HFFc6 (cell line): ENCODE measurements around the gene AP2B1. TPM values are rescaled to one million over a fixed set of nuclear protein-coding genes. Genes with fewer than 3 reads are reported as not detected.

Source experiments
- DNase-seq: peaks from one replicate; pipeline ENCODE4 v3.0.0-alpha.2; 2018
- H3K27ac Mint-ChIP-seq: 2 replicates; pipeline ENCODE4 v1.8.0; 2020; ENCODE audit warnings: mild to moderate bottlenecking, mixed read lengths
- H3K27me3 Mint-ChIP-seq: 2 replicates; pipeline ENCODE4 v1.8.0; 2021; ENCODE audit warnings: mild to moderate bottlenecking, moderate library complexity, mixed read lengths; ENCODE audit not compliant: insufficient read depth
- H3K36me3 Mint-ChIP-seq: 2 replicates; pipeline ENCODE4 v1.8.0; 2021; ENCODE audit warnings: low read depth, mixed read lengths
- H3K4me1 Mint-ChIP-seq: 2 replicates; pipeline ENCODE4 v1.8.0; 2020; ENCODE audit warnings: low read depth, mixed read lengths
- H3K4me3 Mint-ChIP-seq: 2 replicates; pipeline ENCODE4 v1.8.0; 2020; ENCODE audit warnings: mild to moderate bottlenecking, moderate library complexity, mixed read lengths
- H3K9me3 Mint-ChIP-seq: 2 replicates; pipeline ENCODE4 v1.8.0; 2020; ENCODE audit warnings: mild to moderate bottlenecking, mixed read lengths
- CTCF ChIP-seq: fragments of 200-600 bp; sonication (generic); IDR thresholded peaks from 2 replicates; pipeline ENCODE4 v1.5.0; 2021; ENCODE audit warnings: antibody characterized with exemption, mild to moderate bottlenecking
- total RNA-seq, 6 experiments: library from RNA; stranded (reverse); fragmentation: NEBNext Ultra II Directional; extraction: Animal tissue kit (Norgen Biotek cat#: 25700); gene quantifications; 2 replicates in 1 of 6; 3 replicates in 5 of 6; pipeline ENCODE4 v1.2.3, GENCODE V29; 2021

Gene AP2B1
- total RNA-seq, 6 experiments from 2014 or later = 168 to 196 (median 182) TPM

DNA sequence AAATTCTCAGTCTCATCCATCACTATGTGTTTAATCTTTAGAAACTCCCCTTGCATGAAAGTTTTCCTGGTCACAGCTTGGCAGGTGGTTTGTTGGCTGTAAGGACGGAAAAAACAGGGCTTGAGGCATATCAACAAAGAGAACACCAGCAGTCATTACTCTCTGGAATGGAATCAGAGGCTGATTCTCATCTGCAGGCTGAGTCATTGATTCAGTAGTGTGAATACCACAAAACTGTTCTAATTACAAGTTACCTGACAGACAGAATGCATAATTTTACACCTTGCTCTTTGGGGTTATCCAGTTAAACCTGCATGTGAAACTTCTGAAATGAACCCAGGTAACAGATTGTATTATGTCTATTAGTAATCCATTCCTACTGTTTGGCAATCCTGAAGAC lies 38.1 kb upstream of the AP2B1 start:
- Mint-ChIP-seq H3K27ac (no peak overlapping the region), H3K27me3 (peaks cover 41% of the 10 kb centered on the region), H3K4me1 (peaks cover 3% of the 10 kb centered on the region), H3K36me3 (no peaks in the 10 kb centered on the region), H3K4me3 (no peak overlapping the region), H3K9me3 (no peaks in the 10 kb centered on the region)
- TF ChIP-seq CTCF = no peak
- no peak for DNase-seq

DNA sequence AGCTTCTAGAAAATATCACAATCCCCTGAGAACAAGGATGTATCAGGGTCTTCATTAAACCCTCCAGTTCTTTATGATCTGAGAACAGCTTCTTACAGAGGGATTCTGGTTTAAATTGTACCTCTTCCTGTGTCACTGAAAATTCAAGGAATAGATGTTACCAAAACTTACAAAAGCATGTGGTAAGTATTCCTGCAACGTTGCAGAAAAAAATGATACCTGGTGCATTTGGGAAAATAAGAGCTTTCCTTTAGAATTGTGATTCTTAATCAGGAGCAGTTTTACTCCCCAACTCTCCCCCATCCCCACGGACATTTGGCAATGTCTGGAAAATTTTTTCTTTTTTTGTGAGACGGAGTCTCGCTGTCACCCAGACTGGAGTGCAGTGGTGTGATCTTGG lies 33.8 kb upstream of the AP2B1 start:
- DNase-seq = no peak
- Mint-ChIP-seq H3K27ac (no peak overlapping the region), H3K36me3 (no peaks in the 10 kb centered on the region), H3K9me3 (no peaks in the 10 kb centered on the region), H3K27me3 (peaks cover 40% of the 10 kb centered on the region), H3K4me3 (no peak overlapping the region), H3K4me1 (no peaks in the 10 kb centered on the region)
- TF ChIP-seq CTCF = no peak

GRCh38 chr17:35554668-35555067 lies 32.5 kb upstream of the AP2B1 start:
- Mint-ChIP-seq H3K27me3 (peaks cover 34% of the 10 kb centered on the region), H3K4me1 (no peaks in the 10 kb centered on the region), H3K4me3 (no peak overlapping the region), H3K9me3 (no peaks in the 10 kb centered on the region), H3K27ac (no peak overlapping the region), H3K36me3 (no peaks in the 10 kb centered on the region)
- no peak for DNase-seq
- TF ChIP-seq CTCF = no peak

GRCh38 chr17:35555691-35556090 lies 31.4 kb upstream of the AP2B1 start:
- no peak for DNase-seq
- Mint-ChIP-seq H3K4me1 (no peaks in the 10 kb centered on the region), H3K27ac (no peak overlapping the region), H3K36me3 (no peaks in the 10 kb centered on the region), H3K27me3 (peaks cover 28% of the 10 kb centered on the region), H3K9me3 (no peaks in the 10 kb centered on the region), H3K4me3 (no peak overlapping the region)
- TF ChIP-seq CTCF = peak; percentile 49; the same call in 1 of the 2 replicates

GRCh38 chr17:35557353-35557752 lies 29.8 kb upstream of the AP2B1 start:
- Mint-ChIP-seq H3K9me3 (no peaks in the 10 kb centered on the region), H3K36me3 (no peaks in the 10 kb centered on the region), H3K27me3 (peaks cover 15% of the 10 kb centered on the region), H3K4me1 (no peaks in the 10 kb centered on the region), H3K4me3 (no peak overlapping the region), H3K27ac (no peak overlapping the region)
- DNase-seq = no peak
- TF ChIP-seq CTCF = no peak
